Measurements from ENCODE around the gene MYH14.

The MYH14 gene

GRCh38 chr19:50195224-50195623 is 8.2 kb upstream of the MYH14 start:
- DNase-seq (ENCODE audit: low read depth) = no peak

- no peak for DNase-seq (ENCODE audit: low read depth)
These were observed 7.0 kb upstream of the MYH14 start for GRCh38 chr19:50196322-50196932.

- no peak for DNase-seq (ENCODE audit: low read depth)
These were observed 6.1 kb upstream of the MYH14 start for GRCh38 chr19:50197348-50197747.

GRCh38 chr19:50198431-50199258 is 4.8 kb upstream of the MYH14 start:
- DNase-seq (ENCODE audit: low read depth) = no peak

- no peak for DNase-seq (ENCODE audit: low read depth)
These were observed 4.2 kb upstream of the MYH14 start for GRCh38 chr19:50199259-50199555.

GRCh38 chr19:50202386-50202785 is 1.0 kb upstream of the MYH14 start:
- DNase-seq (ENCODE audit: low read depth) = no peak

GRCh38 chr19:50202962-50203280 is 501 bp upstream of the MYH14 start:
- no peak for DNase-seq (ENCODE audit: low read depth)

- no peak for DNase-seq (ENCODE audit: low read depth)
These were observed 633 bp downstream of the MYH14 start for GRCh38 chr19:50204081-50204428.

GRCh38 chr19:50204811-50205675 is 1.6 kb downstream of the MYH14 start:
- DNase-seq (ENCODE audit: low read depth) = no peak

GRCh38 chr19:50205681-50206138 is 2.3 kb downstream of the MYH14 start:
- no peak for DNase-seq (ENCODE audit: low read depth)

- DNase-seq (ENCODE audit: low read depth) = no peak
These were observed 2.8 kb downstream of the MYH14 start for GRCh38 chr19:50206191-50206590.

- no peak for DNase-seq (ENCODE audit: low read depth)
These were observed 4.3 kb downstream of the MYH14 start for GRCh38 chr19:50207730-50208129.

GRCh38 chr19:50209131-50209530 is 5.7 kb downstream of the MYH14 start:
- no peak for DNase-seq (ENCODE audit: low read depth)

GRCh38 chr19:50210425-50210824 is 7.0 kb downstream of the MYH14 start:
- no peak for DNase-seq (ENCODE audit: low read depth)

- no peak for DNase-seq (ENCODE audit: low read depth)
These were observed 10.5 kb downstream of the MYH14 start for GRCh38 chr19:50213925-50214324.

GRCh38 chr19:50214699-50215543 is 11.5 kb downstream of the MYH14 start:
- DNase-seq (ENCODE audit: low read depth) = no peak

- DNase-seq (ENCODE audit: low read depth) = no peak
These were observed 12.4 kb downstream of the MYH14 start for GRCh38 chr19:50215820-50216219.

- no peak for DNase-seq (ENCODE audit: low read depth)
These were observed 17.7 kb downstream of the MYH14 start for GRCh38 chr19:50221087-50221486.

GRCh38 chr19:50222691-50223438 is 19.4 kb downstream of the MYH14 start:
- no peak for DNase-seq (ENCODE audit: low read depth)

GRCh38 chr19:50223439-50223716 is 20.0 kb downstream of the MYH14 start:
- DNase-seq (ENCODE audit: low read depth) = no peak

- no peak for DNase-seq (ENCODE audit: low read depth)
These were observed 21.7 kb downstream of the MYH14 start for GRCh38 chr19:50224986-50225747.

Data from EH (cell line).